HCT116 (cell line): ENCODE measurements around the gene BMERB1. TPM values are rescaled to one million over a fixed set of nuclear protein-coding genes. Genes with fewer than 3 reads are reported as not detected.
"Not testable (repeated sequence)": the region's sequence is repeated elsewhere in the genome, so short reads cannot be mapped to it uniquely, and the experiment has no call there.

Experiments used
- ATAC-seq: fragments of 200-7000 bp; cut with Tn5 transposase; 2 replicates; pipeline ENCODE4 v1.9.1; 2020; ENCODE audit warnings: mild to moderate bottlenecking, moderate library complexity
- BruUV-seq: library from RNA; stranded (reverse); fragments of 400-500 nt; replicated peaks from 2 replicates; lab custom pipeline; 2021; lab: Mats Ljungman, UMichigan
- CTCF ChIA-PET: fragments of 300-600 bp; sonication (Branson Sonifier 250); formaldehyde crosslinking; loops from one replicate; lab custom pipeline; 2021; ENCODE audit warnings: antibody characterized with exemption; lab: Charles Lee
- POLR2A ChIA-PET: fragments of 300-600, 350-600 bp; sonication (Branson Sonifier 250); formaldehyde crosslinking; loops from one replicate; lab custom pipeline; 2021; ENCODE audit warnings: antibody characterized with exemption; lab: Charles Lee
- RAD21 ChIA-PET, 2 experiments: fragments of 300-600 bp; sonication (Branson Sonifier 250); formaldehyde crosslinking; loops; one replicate each; lab custom pipeline; 2023; ENCODE audit warnings: low total read pairs in 2 of 2; ENCODE audit not compliant: uncharacterized antibody in 2 of 2, unreplicated experiment in 2 of 2, low non-redundant PET in 1 of 2; lab: Charles Lee
- DNase-seq: peaks from one replicate; pipeline ENCODE4 v3.0.0-alpha.2; 2010; ENCODE audit warnings: low read depth, low spot score
- H2AFZ ChIP-seq: fragments of 200-600 bp; shearing (Covaris generic), sonication (generic); 2 replicates; pipeline ENCODE4 v1.6.1; 2017; ENCODE audit warnings: low read depth, mixed run types, mixed read lengths, antibody characterized with exemption, low read length; ENCODE audit not compliant: poor library complexity, severe bottlenecking
- H3K27ac ChIP-seq: 2 replicates; pipeline ENCODE4 v1.5.1; 2012; ENCODE audit warnings: low read depth, low read length
- H3K27me3 ChIP-seq: fragments of 200-600 bp; sonication (generic); 2 replicates; pipeline ENCODE4 v1.6.1; 2016; ENCODE audit warnings: mixed run types, low read length, mixed read lengths; ENCODE audit not compliant: insufficient read depth
- H3K36me3 ChIP-seq, 2 experiments: fragments of 200-500 bp in 1 of 2; fragments of 200-600 bp in 1 of 2; sonication (Bioruptor generic) in 1 of 2; sonication (generic) in 1 of 2; 2 replicates each; pipeline versions ENCODE4 v1.5.1 to v1.6.1; 2014 to 2016; ENCODE audit warnings: low read length in 2 of 2, inconsistent platforms in 1 of 2, mixed read lengths in 1 of 2, mixed run types in 1 of 2; ENCODE audit not compliant: insufficient read depth in 2 of 2, control insufficient read depth in 1 of 2
- H3K4me1 ChIP-seq, 2 experiments: fragments of 200-600 bp in 1 of 2; sonication (generic) in 1 of 2; 2 replicates each; pipeline versions ENCODE4 v1.5.1 to v1.6.1; 2012 to 2017; ENCODE audit warnings: low read length in 2 of 2, inconsistent platforms in 1 of 2, mild to moderate bottlenecking in 1 of 2, mixed read lengths in 1 of 2, mixed run types in 1 of 2, moderate library complexity in 1 of 2; ENCODE audit not compliant: insufficient read depth in 2 of 2, control insufficient read depth in 1 of 2
- H3K4me2 ChIP-seq: fragments of 200-600 bp; sonication (generic); 2 replicates; pipeline ENCODE4 v1.6.1; 2017; ENCODE audit warnings: mixed run types, low read length, mixed read lengths
- H3K4me3 ChIP-seq, 2 experiments: fragments of 200-600 bp in 1 of 2; sonication (generic) in 1 of 2; replicated peaks in 1 of 2; 2 replicates each; pipeline ENCODE4 v1.5.1; 2011 to 2016; ENCODE audit warnings: low read length in 2 of 2, control low read depth in 1 of 2, low read depth in 1 of 2, mild to moderate bottlenecking in 1 of 2, mixed read lengths in 1 of 2, mixed run types in 1 of 2
- H3K79me2 ChIP-seq: fragments of 200-600 bp; sonication (generic); 2 replicates; pipeline ENCODE4 v1.6.1; 2017; ENCODE audit warnings: mild to moderate bottlenecking, mixed run types, low read length, moderate library complexity, mixed read lengths; ENCODE audit not compliant: insufficient read depth
- H3K9ac ChIP-seq: fragments of 200-600 bp; sonication (generic); 2 replicates; pipeline ENCODE4 v1.6.1; 2016; ENCODE audit warnings: low read length, mixed read lengths
- H3K9me2 ChIP-seq: fragments of 200-600 bp; sonication (generic), shearing (Covaris generic); 2 replicates; pipeline ENCODE4 v1.6.1; 2017; ENCODE audit warnings: mixed run types, mild to moderate bottlenecking, moderate library complexity; ENCODE audit not compliant: insufficient read depth
- H3K9me3 ChIP-seq, 2 experiments: fragments of 200-500 bp in 1 of 2; fragments of 200-600 bp in 1 of 2; sonication (Bioruptor generic) in 1 of 2; sonication (generic) in 1 of 2; 2 replicates each; pipeline ENCODE4 v1.6.1; 2014 to 2017; ENCODE audit warnings: low read length in 2 of 2, mixed read lengths in 2 of 2, inconsistent platforms in 1 of 2, low read depth in 1 of 2, mild to moderate bottlenecking in 1 of 2, mixed run types in 1 of 2, moderate library complexity in 1 of 2; ENCODE audit not compliant: control insufficient read depth in 1 of 2, insufficient read depth in 1 of 2
- H4K20me1 ChIP-seq: fragments of 200-600 bp; sonication (generic), shearing (Covaris generic); 2 replicates; pipeline ENCODE4 v1.6.1; 2017; ENCODE audit warnings: mixed run types, mild to moderate bottlenecking, moderate library complexity; ENCODE audit not compliant: insufficient read depth
- EGR1 ChIP-seq: IDR thresholded peaks from 2 replicates; pipeline ENCODE4 v1.6.1; 2012; ENCODE audit warnings: low read depth
- EZH2phosphoT487 ChIP-seq: fragments of 200-600 bp; IDR thresholded peaks from 2 replicates; pipeline ENCODE4 v1.6.1; 2018; ENCODE audit warnings: antibody characterized with exemption, borderline replicate concordance
- FOSL1 ChIP-seq: IDR thresholded peaks from 2 replicates; pipeline ENCODE4 v1.6.1; 2012; ENCODE audit warnings: low read depth
- SIN3A ChIP-seq: IDR thresholded peaks from 2 replicates; pipeline ENCODE4 v1.6.1; 2012; ENCODE audit warnings: low read depth
- SP1 ChIP-seq: IDR thresholded peaks from 2 replicates; pipeline ENCODE4 v1.6.1; 2012; ENCODE audit warnings: low read depth
- ZFX ChIP-seq: fragments of 450-650 bp; IDR thresholded peaks from 2 replicates; pipeline ENCODE4 v1.6.1; 2017
- intact Hi-C: fragments of 100-400 bp; cut with micrococcal nuclease; formaldehyde crosslinking; loops from 2 replicates; pipeline ENCODE4 v1.10.0; 2022
- total RNA-seq: library from RNA; stranded (reverse); gene quantifications from one replicate; pipeline ENCODE4 v1.2.1, GENCODE V29; 2021; ENCODE audit not compliant: unreplicated experiment
- TF ChIP-seq, protein P1 (sequence below): IDR thresholded peaks from 2 replicates; pipeline ENCODE4 v1.6.1; 2012

The BMERB1 gene
- total RNA-seq, 1 experiment from 2014 or later = 43.6 TPM

DNA sequence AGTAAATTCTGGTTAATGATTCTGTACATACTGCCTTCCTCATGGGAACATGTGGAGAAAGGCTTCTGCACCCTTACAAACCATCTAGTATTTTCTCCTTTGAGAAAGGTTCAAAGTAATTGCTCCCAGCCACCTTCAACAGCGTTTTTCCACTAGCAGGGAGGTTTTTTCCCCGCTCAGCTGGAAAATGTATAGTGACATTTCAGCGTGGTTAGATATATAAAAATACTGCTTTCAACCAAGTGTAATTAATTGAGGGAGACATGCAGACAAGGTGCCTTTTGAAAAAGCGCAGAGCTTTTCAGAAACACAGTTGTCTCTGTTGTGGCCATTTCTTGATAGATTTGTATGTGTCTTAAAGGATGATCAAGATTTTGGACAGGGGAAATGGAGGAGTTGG, 5.1 kb downstream of the BMERB1 start (continued):
- TF ChIP-seq, protein P1, sequence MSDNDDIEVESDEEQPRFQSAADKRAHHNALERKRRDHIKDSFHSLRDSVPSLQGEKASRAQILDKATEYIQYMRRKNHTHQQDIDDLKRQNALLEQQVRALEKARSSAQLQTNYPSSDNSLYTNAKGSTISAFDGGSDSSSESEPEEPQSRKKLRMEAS = no peak
- TF ChIP-seq ZFX (no peak), EZH2phosphoT487 (no peak), SP1 (no peak), EGR1 (no peak), SIN3A (no peak)

DNA sequence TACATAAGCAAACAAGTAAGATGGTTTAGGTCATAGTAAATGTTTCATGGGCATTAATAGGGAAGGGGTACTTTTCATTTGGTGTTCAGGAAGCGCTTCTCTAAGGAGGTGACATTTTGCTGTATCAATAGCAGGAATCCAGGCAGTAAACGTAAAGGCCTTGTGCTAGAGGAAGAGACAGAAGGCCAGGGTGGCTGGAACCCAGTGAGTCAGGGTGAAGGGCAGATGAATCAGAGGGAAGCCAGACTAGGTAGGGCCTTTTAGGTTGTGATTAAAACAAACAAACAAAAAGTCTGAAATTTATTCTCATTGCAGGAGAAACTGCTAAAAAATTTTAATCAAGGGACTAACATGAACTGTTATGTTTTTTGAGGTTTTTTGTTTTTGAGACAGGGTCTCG, 6.5 kb downstream of the BMERB1 start:
- H3K9me3 ChIP-seq = no peaks in the 10 kb centered on the region
- RAD21 ChIA-PET = no interaction called here
- peak; percentile 43; the same call in 1 of the 2 replicates for ATAC-seq
- TF ChIP-seq SIN3A (no peak), FOSL1 (peak; percentile 43; the same call in 1 of the 2 replicates)
- TF ChIP-seq, all 23 proteins: peak for 1
- DNase-seq = no peak
- H3K9ac ChIP-seq = peak overlapping the region; percentile 12
- no TSS peak for BruUV-seq
- no peaks in the 10 kb centered on the region for H3K27me3 ChIP-seq
- CTCF ChIA-PET = no interaction called here
- H4K20me1 ChIP-seq = no peaks in the 10 kb centered on the region
- POLR2A ChIA-PET = no interaction called here
- peaks cover 33 to 45% of the 10 kb centered on the region in 2 experiments for H3K4me1 ChIP-seq
- H3K79me2 ChIP-seq = peaks cover 40% of the 10 kb centered on the region
- peak overlapping the region; percentile 48 for H3K4me2 ChIP-seq
- intact Hi-C loops = no loop called here
- H2AFZ ChIP-seq = peak overlapping the region; percentile 19
- peak overlapping the region; percentile 40; the same call in 1 of the 2 replicates for H3K27ac ChIP-seq
- H3K36me3 ChIP-seq = no peaks in the 10 kb centered on the region
- H3K4me3 ChIP-seq = peak overlapping the region in 1 of 2 experiments; percentile 1; a peak in 1 of 4 replicates
- H3K9me2 ChIP-seq = no peaks in the 10 kb centered on the region

DNA sequence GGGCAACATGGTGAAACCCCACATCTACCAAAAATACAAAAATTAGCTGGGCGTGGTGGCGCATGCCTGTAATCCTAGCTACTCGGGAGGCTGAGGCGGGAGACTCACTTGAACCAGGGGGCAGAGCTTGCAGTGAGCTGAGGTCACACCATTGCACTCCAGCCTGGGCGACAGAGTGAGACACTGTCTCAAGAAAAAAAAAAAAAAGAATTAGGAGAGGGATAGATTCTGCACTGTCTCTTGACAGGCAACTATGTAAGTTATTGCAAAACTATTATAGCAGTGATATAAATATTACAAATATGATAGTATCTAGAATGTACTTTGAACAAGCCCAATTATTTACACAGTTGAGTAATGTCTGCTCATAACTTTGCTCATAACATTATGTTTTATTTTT, 7.8 kb downstream of the BMERB1 start:
- intact Hi-C loops, ATAC-seq, DNase-seq, H2AFZ ChIP-seq, H4K20me1 ChIP-seq, POLR2A ChIA-PET, H3K9me3 ChIP-seq, H3K9ac ChIP-seq, H3K4me3 ChIP-seq, H3K36me3 ChIP-seq, H3K4me2 ChIP-seq, BruUV-seq, H3K9me2 ChIP-seq, H3K27me3 ChIP-seq, RAD21 ChIA-PET, H3K27ac ChIP-seq: not testable (repeated sequence)
- Histone ChIP-seq H3K4me1 (peaks cover 30 to 40% of the 10 kb centered on the region in 2 experiments), H3K79me2 (peaks cover 33% of the 10 kb centered on the region)
- CTCF ChIA-PET = interaction anchor here (1.2 kb wide), 1 partner anchor 14 kb away, joined by 3 read pairs; no protein-coding TSS in a partner anchor
